Sigmoid colon (tissue), 7 donors: Measurements from ENCODE around the gene CFAP97. TPM values are rescaled to one million over a fixed set of nuclear protein-coding genes. Genes with fewer than 3 reads are reported as not detected.

Experiments
- DNase-seq: peaks from one replicate; pipeline ENCODE4 v3.0.0-alpha.2; 2019
- H3K27ac ChIP-seq, 4 donors: fragments of 200-600 bp; sonication (generic); one replicate each; pipeline ENCODE4 v1.5.1; 2016 to 2019; ENCODE audit warnings: mild to moderate bottlenecking in 1 of 4
- H3K27me3 ChIP-seq, 3 donors: fragments of 200-600 bp; sonication (generic); one replicate each; pipeline ENCODE4 v1.5.1; 2019; ENCODE audit warnings: mild to moderate bottlenecking in 1 of 3
- H3K36me3 ChIP-seq, 4 donors: fragments of 200-600 bp; sonication (generic); one replicate each; pipeline ENCODE4 v1.5.1; 2016 to 2019
- H3K4me1 ChIP-seq, 4 donors: fragments of 200-600 bp; sonication (generic); one replicate each; pipeline ENCODE4 v1.5.1; 2017 to 2019
- H3K4me3 ChIP-seq, 4 donors: fragments of 200-600 bp; sonication (generic); one replicate each; pipeline ENCODE4 v1.5.1; 2017 to 2019; ENCODE audit warnings: mild to moderate bottlenecking in 2 of 4, moderate library complexity in 1 of 4
- H3K9me3 ChIP-seq, 4 donors: fragments of 200-600 bp in 3 of 4; sonication (generic) in 3 of 4; one replicate each; pipeline versions ENCODE4 v1.5.1 to v1.6.1; 2013 to 2019
- CTCF ChIP-seq, 4 experiments: fragments of 450-650 bp in 3 of 4; fragments of 200-600 bp in 1 of 4; IDR thresholded peaks; one replicate each; pipeline ENCODE4 v1.5.1; 2016 to 2019; ENCODE audit warnings: antibody characterized with exemption in 4 of 4, mild to moderate bottlenecking in 3 of 4, moderate library complexity in 2 of 4
- EP300 ChIP-seq, 4 donors: sonication (generic); formaldehyde crosslinking; IDR thresholded peaks; one replicate each; pipeline ENCODE4 v1.6.1; 2017; ENCODE audit warnings: antibody characterized with exemption in 4 of 4
- POLR2A ChIP-seq, 2 donors: fragments of 450-650 bp; IDR thresholded peaks; one replicate each; pipeline ENCODE4 v1.6.1; 2016; ENCODE audit warnings: antibody characterized with exemption in 2 of 2, mild to moderate bottlenecking in 2 of 2, moderate library complexity in 2 of 2
- POLR2AphosphoS5 ChIP-seq, 4 donors: sonication (generic); formaldehyde crosslinking; IDR thresholded peaks; one replicate each; pipeline ENCODE4 v1.6.1; 2017; ENCODE audit warnings: antibody characterized with exemption in 4 of 4
- WGBS, 2 donors: extraction: QIAGEN DNeasy Blood & Tissue Kit; methylation state at CpG; one replicate each; pipeline ENCODE4 v1.1.7; 2013; 5-methylcytosine and 5-hydroxymethylcytosine counted together
- intact Hi-C: fragments of 100-400 bp; cut with DNase I; formaldehyde crosslinking; loops from one replicate; pipeline ENCODE4 v1.15.1; 2023
- polyA plus RNA-seq, 3 donors: library from polyadenylated mRNA; stranded (reverse); fragments of 200-250 nt; gene quantifications; one replicate each; pipeline ENCODE4 v1.2.3, GENCODE V29; 2013
- total RNA-seq, 4 donors: library from RNA; depleted of rRNA; stranded (reverse); fragments of >200 nt; gene quantifications; one replicate each; pipeline ENCODE4 v1.1.0, GENCODE V29; 2016
- donor health status: healthy with polysubstance abuse.
- donor health status: Bipolar disorder and iron deficiency.
- donor health status: healthy.

CFAP97 gene
- total and polyA plus RNA-seq, 7 donors = 4.4 to 46.4 (median 33.8) TPM

GRCh38 chr4:185194924-185195888, 8.6 kb downstream of the CFAP97 start:
- Histone ChIP-seq H3K4me3 (no peak overlapping the region), H3K4me1 (no peaks in the 10 kb centered on the region), H3K27me3 (no peaks in the 10 kb centered on the region), H3K9me3 (no peaks in the 10 kb centered on the region), H3K27ac (no peak overlapping the region), H3K36me3 (peaks cover 0 to 8% (median 0%) of the 10 kb centered on the region in 4 donors)
- TF ChIP-seq POLR2AphosphoS5 (IDR thresholded peaks at IDR 0.05) (no peak), POLR2A (IDR thresholded peaks at IDR 0.05) (no peak), CTCF (IDR thresholded peaks at IDR 0.05) (no peak), EP300 (IDR thresholded peaks at IDR 0.05) (no peak)
- intact Hi-C loops = no loop called here
- WGBS, 2 donors = 82 to 85% methylated on average over 9 of the region's 9 CpGs
- no peak for DNase-seq

GRCh38 chr4:185192059-185192458, 11.7 kb downstream of the CFAP97 start:
- peaks cover 0 to 35% (median 3%) of the 10 kb centered on the region in 4 donors for H3K36me3 ChIP-seq
- intact Hi-C loops = no loop called here
- no peaks in the 10 kb centered on the region for H3K9me3 ChIP-seq
- H3K27me3 ChIP-seq = no peaks in the 10 kb centered on the region
- 59 to 75% methylated on average over 1 of the region's 1 CpG for WGBS, 2 donors
- TF ChIP-seq POLR2A (IDR thresholded peaks at IDR 0.05) (no peak), CTCF (IDR thresholded peaks at IDR 0.05) (no peak), EP300 (IDR thresholded peaks at IDR 0.05) (no peak), POLR2AphosphoS5 (IDR thresholded peaks at IDR 0.05) (no peak)
- no peak overlapping the region for H3K4me3 ChIP-seq
- DNase-seq = no peak
- H3K4me1 ChIP-seq = peaks cover 0 to 8% (median 0%) of the 10 kb centered on the region in 4 donors
- no peak overlapping the region for H3K27ac ChIP-seq

- 91 to 92% methylated on average over 6 of the region's 6 CpGs for WGBS, 2 donors
- Histone ChIP-seq H3K4me1 (peaks cover 0 to 13% (median 0%) of the 10 kb centered on the region in 4 donors), H3K27ac (no peak overlapping the region), H3K9me3 (no peaks in the 10 kb centered on the region), H3K4me3 (no peak overlapping the region), H3K36me3 (peaks cover 0 to 35% (median 3%) of the 10 kb centered on the region in 4 donors), H3K27me3 (no peaks in the 10 kb centered on the region)
- intact Hi-C loops = no loop called here
- DNase-seq = no peak
- no peak for TF ChIP-seq EP300 (IDR thresholded peaks at IDR 0.05)
- TF ChIP-seq POLR2AphosphoS5 (IDR thresholded peaks at IDR 0.05) = no peak
- TF ChIP-seq CTCF (IDR thresholded peaks at IDR 0.05) = no peak
- TF ChIP-seq POLR2A (IDR thresholded peaks at IDR 0.05) = no peak
Observed at GRCh38 chr4:185190306-185190856, 13.4 kb downstream of the CFAP97 start.

GRCh38 chr4:185189606-185190305, 14.0 kb downstream of the CFAP97 start:
- no peak for TF ChIP-seq CTCF (IDR thresholded peaks at IDR 0.05)
- no peak for TF ChIP-seq POLR2AphosphoS5 (IDR thresholded peaks at IDR 0.05)
- DNase-seq = no peak
- Histone ChIP-seq H3K4me1 (peaks cover 0 to 13% (median 0%) of the 10 kb centered on the region in 4 donors), H3K4me3 (no peak overlapping the region), H3K36me3 (peaks cover 0 to 35% (median 3%) of the 10 kb centered on the region in 4 donors), H3K27ac (no peak overlapping the region), H3K9me3 (no peaks in the 10 kb centered on the region), H3K27me3 (no peaks in the 10 kb centered on the region)
- 80 to 87% methylated on average over 4 of the region's 4 CpGs for WGBS, 2 donors
- intact Hi-C loops = no loop called here
